Keratinocyte (primary cell): Measurements from ENCODE around the gene RAD18. TPM values are rescaled to one million over a fixed set of nuclear protein-coding genes. Genes with fewer than 3 reads are reported as not detected.

Experiments
- DNase-seq: peaks from one replicate; pipeline ENCODE4 v3.0.0-alpha.2; 2011; ENCODE audit warnings: low read depth, missing footprints, low spot score
- FAIRE-seq: peaks from 2 replicates; lab custom pipeline; 2011; peaks lifted over from hg19 to GRCh38; lab: Jason Lieb, UNC
- H2AFZ ChIP-seq: 2 replicates; pipeline ENCODE4 v1.6.0; 2012; ENCODE audit warnings: low read length, control low read depth, inconsistent platforms; ENCODE audit not compliant: control insufficient read depth
- H3K27ac ChIP-seq: 2 replicates; pipeline ENCODE4 v1.5.1; 2011; ENCODE audit warnings: low read length; ENCODE audit not compliant: control insufficient read depth, insufficient read depth
- H3K27me3 ChIP-seq: 3 replicates; pipeline ENCODE4 v1.6.0; 2011; ENCODE audit warnings: low read length; ENCODE audit not compliant: control insufficient read depth, insufficient read depth; ENCODE audit errors: extremely low read depth
- H3K36me3 ChIP-seq, 2 experiments: 2 replicates in 1 of 2; 3 replicates in 1 of 2; pipeline ENCODE4 v1.5.1; 2011; ENCODE audit warnings: low read length in 2 of 2, mild to moderate bottlenecking in 1 of 2; ENCODE audit not compliant: control insufficient read depth in 2 of 2, insufficient read depth in 2 of 2; ENCODE audit errors: extremely low read depth in 1 of 2
- H3K4me1 ChIP-seq: 3 replicates; pipeline ENCODE4 v1.5.1; 2011; ENCODE audit warnings: low read length; ENCODE audit not compliant: control insufficient read depth, insufficient read depth; ENCODE audit errors: extremely low read depth
- H3K4me2 ChIP-seq: 3 replicates; pipeline ENCODE4 v1.6.0; 2011; ENCODE audit warnings: low read depth, low read length; ENCODE audit not compliant: control insufficient read depth, insufficient read depth; ENCODE audit errors: extremely low read depth
- H3K4me3 ChIP-seq, 3 experiments: fragments of 200-600 bp in 1 of 3; sonication (generic) in 1 of 3; 2 replicates in 2 of 3; 3 replicates in 1 of 3; pipeline ENCODE4 v1.5.1; 2011 to 2016; ENCODE audit warnings: low read length in 3 of 3, mild to moderate bottlenecking in 3 of 3, control low read depth in 2 of 3, inconsistent platforms in 1 of 3, low read depth in 1 of 3, mixed read lengths in 1 of 3, mixed run types in 1 of 3, moderate library complexity in 1 of 3; ENCODE audit not compliant: control insufficient read depth in 2 of 3, insufficient read depth in 2 of 3; ENCODE audit errors: extremely low read depth in 1 of 3
- H3K79me2 ChIP-seq: 2 replicates; pipeline ENCODE4 v1.6.0; 2012; ENCODE audit warnings: low read length; ENCODE audit not compliant: control insufficient read depth, insufficient read depth
- H3K9ac ChIP-seq: 3 replicates; pipeline ENCODE4 v1.6.0; 2011; ENCODE audit warnings: low read length; ENCODE audit not compliant: control insufficient read depth, insufficient read depth; ENCODE audit errors: extremely low read depth
- H3K9me1 ChIP-seq: 3 replicates; pipeline ENCODE4 v1.6.0; 2011; ENCODE audit warnings: low read length; ENCODE audit not compliant: control insufficient read depth, insufficient read depth; ENCODE audit errors: extremely low read depth
- H3K9me3 ChIP-seq: 2 replicates; pipeline ENCODE4 v1.5.1; 2012; ENCODE audit warnings: low read depth, low read length; ENCODE audit not compliant: control insufficient read depth
- H4K20me1 ChIP-seq: 3 replicates; pipeline ENCODE4 v1.6.0; 2011; ENCODE audit warnings: low read length; ENCODE audit not compliant: control insufficient read depth, insufficient read depth; ENCODE audit errors: extremely low read depth
- CTCF ChIP-seq, 3 experiments: IDR thresholded peaks in 1 of 3; conservative IDR thresholded peaks in 1 of 3; optimal IDR thresholded peaks in 1 of 3; 2 replicates in 2 of 3; 3 replicates in 1 of 3; pipeline versions ENCODE3 to v1.5.1; 2011; ENCODE audit warnings: low read length in 3 of 3, mild to moderate bottlenecking in 3 of 3, moderate library complexity in 2 of 3, control low read depth in 1 of 3, inconsistent platforms in 1 of 3; ENCODE audit not compliant: insufficient read depth in 2 of 3; ENCODE audit errors: extremely low read depth in 1 of 3
- EZH2 ChIP-seq: IDR thresholded peaks from one replicate; pipeline ENCODE4 v1.6.1; 2012; ENCODE audit warnings: inconsistent platforms, mild to moderate bottlenecking, low read length, moderate library complexity
- dilution Hi-C: fragments of 300-500 bp; cut with MboI; formaldehyde crosslinking; loops from one replicate; pipeline ENCODE4 v1.7.0; 2020; ENCODE audit warnings: low sequenced_read_pairs; ENCODE audit not compliant: extremely low pct_ligation_motif_present
- polyA plus RNA-seq, 5 experiments: library from polyadenylated mRNA; depleted of rRNA in 3 of 5; stranded (reverse) in 3 of 5; stranded (forward) in 1 of 5; unstranded in 1 of 5; fragments of >200 nt; gene quantifications; 1 replicate in 1 of 5; 2 replicates in 3 of 5; 3 replicates in 1 of 5; pipeline versions ENCODE4 v1.2.1 to v1.2.3, GENCODE V29; 2011 to 2012; ENCODE audit warnings: missing spikeins in 2 of 5, low read depth in 1 of 5, low replicate concordance in 1 of 5

RAD18 gene
- polyA plus RNA-seq, 1 donor (not counting 4 experiments of a cell fraction or from before 2014, with no cell fraction given): 16.0 TPM

- H3K4me1 ChIP-seq: peaks cover 23% of the 10 kb centered on the region
- H3K4me3 ChIP-seq: no peak overlapping the region
- no peaks in the 10 kb centered on the region for H3K9me1 ChIP-seq
- FAIRE-seq (no peak), DNase-seq (no peak)
- dilution Hi-C loops: no loop called here
- H3K27me3 ChIP-seq: no peaks in the 10 kb centered on the region
- H3K4me2 ChIP-seq: no peak overlapping the region
- no peak overlapping the region for H3K9ac ChIP-seq
- H3K36me3 ChIP-seq: no peaks in the 10 kb centered on the region
- H4K20me1 ChIP-seq: no peaks in the 10 kb centered on the region
- H3K79me2 ChIP-seq: no peaks in the 10 kb centered on the region
- H3K27ac ChIP-seq: no peak overlapping the region
- H2AFZ ChIP-seq: no peak overlapping the region
- no peaks in the 10 kb centered on the region for H3K9me3 ChIP-seq
- TF ChIP-seq CTCF (optimal IDR thresholded peaks at IDR 0.05 in 1 of 3, IDR thresholded peaks at IDR 0.05 in 1 of 3, conservative IDR thresholded peaks at IDR 0.05 in 1 of 3; ENCODE audit: extremely low read depth in 1 of 3, insufficient read depth in 2 of 3, low read length in 3 of 3) (no peak), EZH2 (no peak)
Measured at GRCh38 chr3:8865697-8866096, 97.6 kb downstream of the RAD18 start.

GRCh38 chr3:8864402-8865350 is 98.6 kb downstream of the RAD18 start:
- Histone ChIP-seq H3K9me3 (no peaks in the 10 kb centered on the region), H3K4me2 (no peak overlapping the region), H3K4me1 (peaks cover 17% of the 10 kb centered on the region), H3K27me3 (no peaks in the 10 kb centered on the region), H3K36me3 (no peaks in the 10 kb centered on the region), H3K27ac (no peak overlapping the region), H3K4me3 (no peak overlapping the region), H3K79me2 (no peaks in the 10 kb centered on the region), H3K9ac (no peak overlapping the region), H3K9me1 (no peaks in the 10 kb centered on the region), H2AFZ (no peak overlapping the region), H4K20me1 (no peaks in the 10 kb centered on the region)
- no peak for FAIRE-seq
- no peak for DNase-seq
- TF ChIP-seq EZH2: no peak
- no peak for TF ChIP-seq CTCF (optimal IDR thresholded peaks at IDR 0.05 in 1 of 3, IDR thresholded peaks at IDR 0.05 in 1 of 3, conservative IDR thresholded peaks at IDR 0.05 in 1 of 3; ENCODE audit: extremely low read depth in 1 of 3, insufficient read depth in 2 of 3, low read length in 3 of 3)
- dilution Hi-C loops: no loop called here
